Measurements from ENCODE around the gene MGST2. TPM values are rescaled to one million over a fixed set of nuclear protein-coding genes. Genes with fewer than 3 reads are reported as not detected.

MGST2 gene
- total RNA-seq, 2 experiments from 2014 or later: 0.70 to 3.0 TPM

- no peak for TF ChIP-seq CTCF (IDR thresholded peaks at IDR 0.05)
- intact Hi-C loops (cut with DNase I, micrococcal nuclease): no loop called here
- no peak overlapping the region for H3K27ac ChIP-seq (ENCODE audit: low read depth in 1 of 2, low read length in 2 of 2)
- H3K27me3 Mint-ChIP-seq: no peaks in the 10 kb centered on the region
- H3K9me3 ChIP-seq (ENCODE audit: control insufficient read depth in 1 of 2, insufficient read depth in 1 of 2, low read length in 2 of 2): no peaks in the 10 kb centered on the region
- no peaks in the 10 kb centered on the region for H3K36me3 ChIP-seq (ENCODE audit: insufficient read depth, low read length)
- H3K9me3 Mint-ChIP-seq: no peaks in the 10 kb centered on the region
- CTCF ChIA-PET: no interaction called here
- no peak overlapping the region for H3K4me3 ChIP-seq (ENCODE audit: low read length)
- POLR2A ChIA-PET: interaction anchor here (0.7 kb wide), 1 partner anchor 21 kb away, joined by 3 read pairs; no protein-coding TSS in a partner anchor
- DNase-seq (no peak), ATAC-seq (ENCODE audit: poor library complexity) (no peak)
- no peaks in the 10 kb centered on the region for H3K36me3 Mint-ChIP-seq (ENCODE audit: low read depth)
- no peaks in the 10 kb centered on the region for H3K4me1 Mint-ChIP-seq (ENCODE audit: low read depth)
- H3K4me3 Mint-ChIP-seq: no peak overlapping the region
- H3K27me3 ChIP-seq (ENCODE audit: control insufficient read depth in 1 of 2, insufficient read depth in 2 of 2, low read length in 2 of 2): no peaks in the 10 kb centered on the region
- no peaks in the 10 kb centered on the region for H3K4me1 ChIP-seq (ENCODE audit: insufficient read depth, low read length)
- no peak overlapping the region for H3K27ac Mint-ChIP-seq
Measured at GRCh38 chr4:139745111-139745639, 79.6 kb downstream of the MGST2 start.

GRCh38 chr4:139746431-139747171 lies 81.0 kb downstream of the MGST2 start:
- Histone ChIP-seq H3K27me3 (ENCODE audit: control insufficient read depth in 1 of 2, insufficient read depth in 2 of 2, low read length in 2 of 2) (no peaks in the 10 kb centered on the region), H3K27ac (ENCODE audit: low read depth in 1 of 2, low read length in 2 of 2) (no peak overlapping the region), H3K9me3 (ENCODE audit: control insufficient read depth in 1 of 2, insufficient read depth in 1 of 2, low read length in 2 of 2) (no peaks in the 10 kb centered on the region), H3K36me3 (ENCODE audit: insufficient read depth, low read length) (no peaks in the 10 kb centered on the region), H3K4me1 (ENCODE audit: insufficient read depth, low read length) (no peaks in the 10 kb centered on the region), H3K4me3 (ENCODE audit: low read length) (no peak overlapping the region)
- TF ChIP-seq CTCF (IDR thresholded peaks at IDR 0.05): no peak
- intact Hi-C loops (cut with DNase I, micrococcal nuclease): no loop called here
- H3K4me3 Mint-ChIP-seq: no peak overlapping the region
- H3K27me3 Mint-ChIP-seq: no peaks in the 10 kb centered on the region
- no peaks in the 10 kb centered on the region for H3K4me1 Mint-ChIP-seq (ENCODE audit: low read depth)
- no peaks in the 10 kb centered on the region for H3K36me3 Mint-ChIP-seq (ENCODE audit: low read depth)
- H3K9me3 Mint-ChIP-seq: no peaks in the 10 kb centered on the region
- ATAC-seq (ENCODE audit: poor library complexity) (no peak), DNase-seq (no peak)
- ChIA-PET POLR2A (no interaction called here), CTCF (no interaction called here)
- no peak overlapping the region for H3K27ac Mint-ChIP-seq

- no peaks in the 10 kb centered on the region for H3K27me3 ChIP-seq (ENCODE audit: control insufficient read depth in 1 of 2, insufficient read depth in 2 of 2, low read length in 2 of 2)
- H3K27ac Mint-ChIP-seq: no peak overlapping the region
- no peaks in the 10 kb centered on the region for H3K36me3 Mint-ChIP-seq (ENCODE audit: low read depth)
- H3K36me3 ChIP-seq (ENCODE audit: insufficient read depth, low read length): no peaks in the 10 kb centered on the region
- no peaks in the 10 kb centered on the region for H3K9me3 ChIP-seq (ENCODE audit: control insufficient read depth in 1 of 2, insufficient read depth in 1 of 2, low read length in 2 of 2)
- H3K9me3 Mint-ChIP-seq: no peaks in the 10 kb centered on the region
- DNase-seq (no peak), ATAC-seq (ENCODE audit: poor library complexity) (no peak)
- intact Hi-C loops (cut with DNase I, micrococcal nuclease): no loop called here
- no peaks in the 10 kb centered on the region for H3K4me1 ChIP-seq (ENCODE audit: insufficient read depth, low read length)
- no peaks in the 10 kb centered on the region for H3K27me3 Mint-ChIP-seq
- no peak for TF ChIP-seq CTCF (IDR thresholded peaks at IDR 0.05)
- CTCF ChIA-PET: no interaction called here
- H3K4me3 ChIP-seq (ENCODE audit: low read length): no peak overlapping the region
- no peaks in the 10 kb centered on the region for H3K4me1 Mint-ChIP-seq (ENCODE audit: low read depth)
- POLR2A ChIA-PET: no interaction called here
- H3K4me3 Mint-ChIP-seq: no peak overlapping the region
- no peak overlapping the region for H3K27ac ChIP-seq (ENCODE audit: low read depth in 1 of 2, low read length in 2 of 2)
Measured at GRCh38 chr4:139749338-139749737, 83.7 kb downstream of the MGST2 start.

Measured in CD4-positive, alpha-beta T cell (primary cell).